HCT116 (cell line): Measurements from ENCODE around the gene CTNND1. TPM values are rescaled to one million over a fixed set of nuclear protein-coding genes. Genes with fewer than 3 reads are reported as not detected.

ENCODE experiments used
- ATAC-seq: fragments of 200-7000 bp; cut with Tn5 transposase; 2 replicates; pipeline ENCODE4 v1.9.1; 2020; ENCODE audit warnings: mild to moderate bottlenecking, moderate library complexity
- BruUV-seq: library from RNA; stranded (reverse); fragments of 400-500 nt; replicated peaks from 2 replicates; lab custom pipeline; 2021; lab: Mats Ljungman, UMichigan
- CTCF ChIA-PET: fragments of 300-600 bp; sonication (Branson Sonifier 250); formaldehyde crosslinking; loops from one replicate; lab custom pipeline; 2021; ENCODE audit warnings: antibody characterized with exemption; lab: Charles Lee
- POLR2A ChIA-PET: fragments of 300-600, 350-600 bp; sonication (Branson Sonifier 250); formaldehyde crosslinking; loops from one replicate; lab custom pipeline; 2021; ENCODE audit warnings: antibody characterized with exemption; lab: Charles Lee
- RAD21 ChIA-PET, 2 experiments: fragments of 300-600 bp; sonication (Branson Sonifier 250); formaldehyde crosslinking; loops; one replicate each; lab custom pipeline; 2023; ENCODE audit warnings: low total read pairs in 2 of 2; ENCODE audit not compliant: uncharacterized antibody in 2 of 2, unreplicated experiment in 2 of 2, low non-redundant PET in 1 of 2; lab: Charles Lee
- DNase-seq: peaks from one replicate; pipeline ENCODE4 v3.0.0-alpha.2; 2010; ENCODE audit warnings: low read depth, low spot score
- H2AFZ ChIP-seq: fragments of 200-600 bp; shearing (Covaris generic), sonication (generic); 2 replicates; pipeline ENCODE4 v1.6.1; 2017; ENCODE audit warnings: low read depth, mixed run types, mixed read lengths, antibody characterized with exemption, low read length; ENCODE audit not compliant: poor library complexity, severe bottlenecking
- H3K27ac ChIP-seq: 2 replicates; pipeline ENCODE4 v1.5.1; 2012; ENCODE audit warnings: low read depth, low read length
- H3K27me3 ChIP-seq: fragments of 200-600 bp; sonication (generic); 2 replicates; pipeline ENCODE4 v1.6.1; 2016; ENCODE audit warnings: mixed run types, low read length, mixed read lengths; ENCODE audit not compliant: insufficient read depth
- H3K36me3 ChIP-seq, 2 experiments: fragments of 200-500 bp in 1 of 2; fragments of 200-600 bp in 1 of 2; sonication (Bioruptor generic) in 1 of 2; sonication (generic) in 1 of 2; 2 replicates each; pipeline versions ENCODE4 v1.5.1 to v1.6.1; 2014 to 2016; ENCODE audit warnings: low read length in 2 of 2, inconsistent platforms in 1 of 2, mixed read lengths in 1 of 2, mixed run types in 1 of 2; ENCODE audit not compliant: insufficient read depth in 2 of 2, control insufficient read depth in 1 of 2
- H3K4me1 ChIP-seq, 2 experiments: fragments of 200-600 bp in 1 of 2; sonication (generic) in 1 of 2; 2 replicates each; pipeline versions ENCODE4 v1.5.1 to v1.6.1; 2012 to 2017; ENCODE audit warnings: low read length in 2 of 2, inconsistent platforms in 1 of 2, mild to moderate bottlenecking in 1 of 2, mixed read lengths in 1 of 2, mixed run types in 1 of 2, moderate library complexity in 1 of 2; ENCODE audit not compliant: insufficient read depth in 2 of 2, control insufficient read depth in 1 of 2
- H3K4me2 ChIP-seq: fragments of 200-600 bp; sonication (generic); 2 replicates; pipeline ENCODE4 v1.6.1; 2017; ENCODE audit warnings: mixed run types, low read length, mixed read lengths
- H3K4me3 ChIP-seq, 2 experiments: fragments of 200-600 bp in 1 of 2; sonication (generic) in 1 of 2; replicated peaks in 1 of 2; 2 replicates each; pipeline ENCODE4 v1.5.1; 2011 to 2016; ENCODE audit warnings: low read length in 2 of 2, control low read depth in 1 of 2, low read depth in 1 of 2, mild to moderate bottlenecking in 1 of 2, mixed read lengths in 1 of 2, mixed run types in 1 of 2
- H3K79me2 ChIP-seq: fragments of 200-600 bp; sonication (generic); 2 replicates; pipeline ENCODE4 v1.6.1; 2017; ENCODE audit warnings: mild to moderate bottlenecking, mixed run types, low read length, moderate library complexity, mixed read lengths; ENCODE audit not compliant: insufficient read depth
- H3K9ac ChIP-seq: fragments of 200-600 bp; sonication (generic); 2 replicates; pipeline ENCODE4 v1.6.1; 2016; ENCODE audit warnings: low read length, mixed read lengths
- H3K9me2 ChIP-seq: fragments of 200-600 bp; sonication (generic), shearing (Covaris generic); 2 replicates; pipeline ENCODE4 v1.6.1; 2017; ENCODE audit warnings: mixed run types, mild to moderate bottlenecking, moderate library complexity; ENCODE audit not compliant: insufficient read depth
- H3K9me3 ChIP-seq, 2 experiments: fragments of 200-500 bp in 1 of 2; fragments of 200-600 bp in 1 of 2; sonication (Bioruptor generic) in 1 of 2; sonication (generic) in 1 of 2; 2 replicates each; pipeline ENCODE4 v1.6.1; 2014 to 2017; ENCODE audit warnings: low read length in 2 of 2, mixed read lengths in 2 of 2, inconsistent platforms in 1 of 2, low read depth in 1 of 2, mild to moderate bottlenecking in 1 of 2, mixed run types in 1 of 2, moderate library complexity in 1 of 2; ENCODE audit not compliant: control insufficient read depth in 1 of 2, insufficient read depth in 1 of 2
- H4K20me1 ChIP-seq: fragments of 200-600 bp; sonication (generic), shearing (Covaris generic); 2 replicates; pipeline ENCODE4 v1.6.1; 2017; ENCODE audit warnings: mixed run types, mild to moderate bottlenecking, moderate library complexity; ENCODE audit not compliant: insufficient read depth
- EGR1 ChIP-seq: IDR thresholded peaks from 2 replicates; pipeline ENCODE4 v1.6.1; 2012; ENCODE audit warnings: low read depth
- ELF1 ChIP-seq: IDR thresholded peaks from 2 replicates; pipeline ENCODE4 v1.6.1; 2012; ENCODE audit warnings: low read depth, borderline replicate concordance
- FOSL1 ChIP-seq: IDR thresholded peaks from 2 replicates; pipeline ENCODE4 v1.6.1; 2012; ENCODE audit warnings: low read depth
- POLR2A ChIP-seq: IDR thresholded peaks from 2 replicates; pipeline ENCODE4 v1.7.0; 2011; ENCODE audit warnings: borderline replicate concordance; ENCODE audit not compliant: insufficient read depth, insufficient read length; ENCODE audit errors: extremely low read depth
- POLR2AphosphoS5 ChIP-seq: IDR thresholded peaks from 2 replicates; pipeline ENCODE4 v1.6.1; 2011; ENCODE audit warnings: mild to moderate bottlenecking, low read depth, low read length, moderate library complexity
- SIN3A ChIP-seq: IDR thresholded peaks from 2 replicates; pipeline ENCODE4 v1.6.1; 2012; ENCODE audit warnings: low read depth
- SP1 ChIP-seq: IDR thresholded peaks from 2 replicates; pipeline ENCODE4 v1.6.1; 2012; ENCODE audit warnings: low read depth
- SRF ChIP-seq: IDR thresholded peaks from 2 replicates; pipeline ENCODE4 v1.6.1; 2012; ENCODE audit warnings: low read depth
- YY1 ChIP-seq: IDR thresholded peaks from 2 replicates; pipeline ENCODE4 v1.6.1; 2011; ENCODE audit warnings: low read length, low read depth, moderate library complexity, mild to moderate bottlenecking; ENCODE audit not compliant: insufficient replicate concordance; ENCODE audit errors: extremely low read depth
- ZFX ChIP-seq: fragments of 450-650 bp; IDR thresholded peaks from 2 replicates; pipeline ENCODE4 v1.6.1; 2017
- ZNF274 ChIP-seq: fragments of 200-500 bp; sonication (Bioruptor generic); IDR thresholded peaks from 2 replicates; pipeline ENCODE4 v1.6.1; 2014; ENCODE audit warnings: mild to moderate bottlenecking, low read depth, low read length, inconsistent platforms
- intact Hi-C: fragments of 100-400 bp; cut with micrococcal nuclease; formaldehyde crosslinking; loops from 2 replicates; pipeline ENCODE4 v1.10.0; 2022
- total RNA-seq: library from RNA; stranded (reverse); gene quantifications from one replicate; pipeline ENCODE4 v1.2.1, GENCODE V29; 2021; ENCODE audit not compliant: unreplicated experiment
- TF ChIP-seq, protein P1 (sequence below): IDR thresholded peaks from 2 replicates; pipeline ENCODE4 v1.6.1; 2011; ENCODE audit warnings: mild to moderate bottlenecking, low read length, moderate library complexity; ENCODE audit not compliant: insufficient replicate concordance; ENCODE audit errors: extremely low read depth
- TF ChIP-seq, protein P2 (sequence below): IDR thresholded peaks from 2 replicates; pipeline ENCODE4 v1.6.1; 2012

CTNND1 gene
- total RNA-seq, 1 experiment from 2014 or later, result 157 TPM

DNA sequence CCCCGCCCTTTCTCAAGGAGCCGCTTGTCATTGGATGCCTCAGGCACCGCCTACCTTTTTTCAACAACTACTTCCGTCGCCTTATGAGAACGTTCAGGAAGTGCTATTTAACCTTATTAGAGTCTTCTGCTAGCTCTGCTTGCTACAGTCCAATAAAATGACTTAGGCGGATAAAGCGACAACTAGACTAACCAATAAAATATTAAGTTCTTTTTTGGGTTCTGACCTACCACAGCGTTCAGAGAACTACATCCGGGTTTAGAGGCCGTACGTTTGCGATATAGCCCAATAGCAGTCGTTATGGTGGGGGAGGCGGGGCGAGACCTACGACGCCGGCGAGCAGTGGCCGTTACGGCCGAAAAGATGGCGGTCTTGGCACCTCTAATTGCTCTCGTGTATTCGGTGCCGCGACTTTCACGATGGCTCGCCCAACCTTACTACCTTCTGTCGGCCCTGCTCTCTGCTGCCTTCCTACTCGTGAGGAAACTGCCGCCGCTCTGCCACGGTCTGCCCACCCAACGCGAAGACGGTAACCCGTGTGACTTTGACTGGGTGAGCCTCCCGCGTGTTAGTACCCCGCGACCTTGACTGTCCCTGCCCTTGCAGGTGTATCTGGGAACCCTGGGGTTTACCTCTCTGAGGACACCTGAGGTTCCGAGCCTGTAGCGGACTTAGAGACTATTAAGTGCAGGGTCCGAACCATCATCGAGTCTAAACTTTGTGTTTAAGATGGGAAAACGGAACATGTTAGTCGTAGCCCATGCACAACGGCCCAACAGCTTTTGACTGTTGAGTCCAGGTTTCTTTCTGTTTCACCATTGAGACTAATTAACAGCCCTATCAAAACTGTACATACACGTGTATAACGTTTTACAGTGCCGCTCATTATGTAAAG lies 49.1 kb upstream of the CTNND1 start, which contains the start of gene TMX2:
TSS of gene TMX2 (plus strand) at position 338 of the 895 bp plus-strand sequence. CDS start at position 364, 26 bp downstream.
- H3K4me2 ChIP-seq, result peak within 1 kb of the TSS; percentile 78
- H3K9me2 ChIP-seq, result no peaks in the 10 kb centered on the region
- ChIA-PET CTCF (interaction anchor here (1.0 to 1.4 kb wide), 4 partner anchors 88 to 802 kb away, joined by 3 to 9 read pairs (median 3); no protein-coding TSS in a partner anchor), POLR2A (interaction anchor here (0.6 to 2.0 kb wide), 10 partner anchors 10 to 292 kb away, joined by 3 to 8 read pairs (median 4); partner anchors contain the start of genes CTNND1 and SELENOH), RAD21 (no interaction called here)
- peaks cover 18 to 22% of the 10 kb centered on the region in 2 experiments for H3K4me1 ChIP-seq
- H3K79me2 ChIP-seq, result peaks cover 63% of the 10 kb centered on the region
- no peak within 1 kb of the TSS for H2AFZ ChIP-seq
- H3K9me3 ChIP-seq, result no peaks in the 10 kb centered on the region
- no peaks in the 10 kb centered on the region for H3K27me3 ChIP-seq
- peak; percentile 99 for DNase-seq
- no peaks in the 10 kb centered on the region for H3K36me3 ChIP-seq
- peak; percentile 85 for ATAC-seq
- peak within 1 kb of the TSS; percentile 91 to 98 for H3K4me3 ChIP-seq
- intact Hi-C loops, result loop anchor here (1.0 to 5.0 kb wide), 4 partner anchors 29 to 865 kb away; partner anchors contain the start of genes LPXN, SELENOH, TIMM10 and ZFP91
- no peaks in the 10 kb centered on the region for H4K20me1 ChIP-seq
- TSS peak; percentile 68 for BruUV-seq
- H3K9ac ChIP-seq, result peak within 1 kb of the TSS; percentile 98
- peak within 1 kb of the TSS; percentile 86 for H3K27ac ChIP-seq
- TF ChIP-seq EGR1 (peak; percentile 9), ELF1 (peak; percentile 72), SP1 (peak; percentile 98), SRF (peak; percentile 98), SIN3A (peak; percentile 44), POLR2AphosphoS5 (peak; percentile 65), YY1 (peak; percentile 92), POLR2A (peak; percentile 2), FOSL1 (no peak), ZNF274 (no peak), ZFX (no peak)
- TF ChIP-seq, protein P1, sequence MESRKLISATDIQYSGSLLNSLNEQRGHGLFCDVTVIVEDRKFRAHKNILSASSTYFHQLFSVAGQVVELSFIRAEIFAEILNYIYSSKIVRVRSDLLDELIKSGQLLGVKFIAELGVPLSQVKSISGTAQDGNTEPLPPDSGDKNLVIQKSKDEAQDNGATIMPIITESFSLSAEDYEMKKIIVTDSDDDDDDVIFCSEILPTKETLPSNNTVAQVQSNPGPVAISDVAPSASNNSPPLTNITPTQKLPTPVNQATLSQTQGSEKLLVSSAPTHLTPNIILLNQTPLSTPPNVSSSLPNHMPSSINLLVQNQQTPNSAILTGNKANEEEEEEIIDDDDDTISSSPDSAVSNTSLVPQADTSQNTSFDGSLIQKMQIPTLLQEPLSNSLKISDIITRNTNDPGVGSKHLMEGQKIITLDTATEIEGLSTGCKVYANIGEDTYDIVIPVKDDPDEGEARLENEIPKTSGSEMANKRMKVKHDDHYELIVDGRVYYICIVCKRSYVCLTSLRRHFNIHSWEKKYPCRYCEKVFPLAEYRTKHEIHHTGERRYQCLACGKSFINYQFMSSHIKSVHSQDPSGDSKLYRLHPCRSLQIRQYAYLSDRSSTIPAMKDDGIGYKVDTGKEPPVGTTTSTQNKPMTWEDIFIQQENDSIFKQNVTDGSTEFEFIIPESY, result no peak
- TF ChIP-seq, protein P2, sequence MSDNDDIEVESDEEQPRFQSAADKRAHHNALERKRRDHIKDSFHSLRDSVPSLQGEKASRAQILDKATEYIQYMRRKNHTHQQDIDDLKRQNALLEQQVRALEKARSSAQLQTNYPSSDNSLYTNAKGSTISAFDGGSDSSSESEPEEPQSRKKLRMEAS, result peak; percentile 60
